GM18505 (cell line): Measurements from ENCODE around the gene REN.

Source experiments
- ATAC-seq: cut with Tn5 transposase; IDR thresholded peaks from one replicate; pipeline ENCODE4 v1.9.1; 2021; ENCODE audit not compliant: unreplicated experiment
- POLR2A ChIP-seq: IDR thresholded peaks from 4 replicates; pipeline ENCODE4 v1.6.1; 2011; ENCODE audit warnings: borderline replicate concordance; ENCODE audit not compliant: insufficient read depth, insufficient read length; ENCODE audit errors: extremely low read depth

The REN gene

DNA sequence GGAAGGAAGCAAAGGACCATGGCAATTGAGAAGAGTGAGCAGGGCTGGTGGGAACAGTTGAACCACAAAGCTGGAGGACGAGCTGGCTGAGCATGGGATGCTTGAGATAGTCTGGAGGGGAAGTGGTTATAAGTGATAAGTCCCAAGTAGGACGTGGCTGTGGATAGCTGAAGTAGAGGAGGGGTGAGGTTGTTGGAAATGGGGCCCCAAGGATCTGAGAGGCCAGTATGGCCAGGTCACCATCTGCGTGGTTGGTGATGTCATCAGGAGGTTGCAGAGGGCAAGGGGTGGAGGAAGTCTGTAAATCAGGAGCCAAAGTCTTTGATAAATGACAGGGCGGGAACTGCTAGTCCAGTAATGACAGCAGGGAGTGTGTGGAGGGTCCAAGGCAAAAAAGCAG, 11.0 kb upstream of the REN start:
- TF ChIP-seq POLR2A: no peak
- ATAC-seq: no peak

DNA sequence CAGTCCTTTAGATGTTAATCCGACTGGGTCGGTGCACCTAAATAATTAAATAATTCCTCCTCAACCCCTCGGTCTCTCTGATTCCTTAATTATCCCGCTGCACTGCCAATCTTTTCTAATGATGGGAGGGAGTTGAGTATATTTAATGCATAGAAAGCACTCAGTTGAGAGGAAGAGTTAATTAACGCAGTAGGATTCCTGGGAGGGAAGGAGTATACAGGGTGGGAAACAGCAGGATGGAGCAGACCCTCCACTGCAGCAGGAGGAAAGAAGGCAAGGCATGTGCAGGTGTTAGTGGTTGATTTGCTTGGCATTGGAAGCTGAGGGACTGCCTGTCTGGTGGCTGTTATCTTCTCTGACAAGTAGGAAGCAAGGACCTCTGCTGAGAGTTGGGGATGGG, 9.9 kb upstream of the REN start:
- ATAC-seq: no peak

GRCh38 chr1:204174958-204175357, 8.8 kb upstream of the REN start:
- no peak for TF ChIP-seq POLR2A

More for the DNA sequence above, 9.9 kb upstream of the REN start:
- no peak for TF ChIP-seq POLR2A

DNA sequence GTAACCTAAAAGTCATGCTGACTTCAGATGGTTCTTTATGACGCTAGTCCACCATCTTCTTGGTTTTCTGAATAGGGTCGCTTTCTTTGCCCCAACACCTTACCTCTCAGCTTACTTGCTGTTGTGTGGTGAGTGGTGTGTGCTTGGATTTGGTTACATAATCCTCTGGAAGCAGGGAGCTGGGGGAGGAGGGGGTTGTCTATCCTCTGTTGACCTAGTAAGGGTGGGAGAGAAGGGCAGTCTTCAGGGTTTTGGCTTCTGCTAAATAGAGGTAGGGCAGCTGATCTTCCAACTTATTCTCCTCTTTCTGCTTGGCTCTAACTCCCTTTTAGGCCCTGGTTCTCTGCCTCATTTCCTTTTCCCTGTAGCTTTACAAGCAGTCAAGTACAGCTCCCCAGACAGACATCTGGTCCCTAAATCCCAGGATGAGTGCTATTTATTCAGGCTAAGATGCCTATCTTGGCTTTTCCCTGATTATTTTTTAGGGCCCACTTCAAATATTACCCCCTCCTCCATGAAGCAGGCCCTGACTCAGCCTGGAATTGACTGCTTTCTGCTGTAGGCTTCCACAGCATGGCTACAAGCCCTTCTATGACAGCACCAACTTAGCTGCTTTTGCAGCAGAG, 6.4 kb upstream of the REN start:
- no peak for TF ChIP-seq POLR2A
- ATAC-seq: no peak

More at GRCh38 chr1:204174958-204175357, 8.8 kb upstream of the REN start:
- no peak for ATAC-seq

DNA sequence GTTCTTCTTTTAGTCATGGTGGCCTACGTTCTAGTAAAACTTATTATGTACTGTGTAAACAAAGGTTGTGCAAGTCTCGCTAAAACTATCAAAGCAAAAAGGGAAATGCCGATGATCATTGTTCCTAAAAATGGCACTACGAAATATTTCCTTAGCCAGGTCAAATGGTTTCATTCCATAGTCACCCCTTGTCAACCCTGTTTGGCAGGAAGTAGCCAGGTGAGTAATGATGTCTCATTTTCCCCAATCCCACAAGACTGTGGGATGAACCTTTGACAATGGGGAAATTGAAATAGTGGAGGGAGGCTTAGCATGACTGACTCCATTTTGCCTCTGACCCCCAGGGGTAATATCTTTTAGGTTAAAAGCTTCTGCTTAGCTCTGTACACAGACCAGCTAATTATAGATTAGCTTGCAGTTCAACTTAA, 5.6 kb upstream of the REN start:
- no peak for TF ChIP-seq POLR2A
- no peak for ATAC-seq

DNA sequence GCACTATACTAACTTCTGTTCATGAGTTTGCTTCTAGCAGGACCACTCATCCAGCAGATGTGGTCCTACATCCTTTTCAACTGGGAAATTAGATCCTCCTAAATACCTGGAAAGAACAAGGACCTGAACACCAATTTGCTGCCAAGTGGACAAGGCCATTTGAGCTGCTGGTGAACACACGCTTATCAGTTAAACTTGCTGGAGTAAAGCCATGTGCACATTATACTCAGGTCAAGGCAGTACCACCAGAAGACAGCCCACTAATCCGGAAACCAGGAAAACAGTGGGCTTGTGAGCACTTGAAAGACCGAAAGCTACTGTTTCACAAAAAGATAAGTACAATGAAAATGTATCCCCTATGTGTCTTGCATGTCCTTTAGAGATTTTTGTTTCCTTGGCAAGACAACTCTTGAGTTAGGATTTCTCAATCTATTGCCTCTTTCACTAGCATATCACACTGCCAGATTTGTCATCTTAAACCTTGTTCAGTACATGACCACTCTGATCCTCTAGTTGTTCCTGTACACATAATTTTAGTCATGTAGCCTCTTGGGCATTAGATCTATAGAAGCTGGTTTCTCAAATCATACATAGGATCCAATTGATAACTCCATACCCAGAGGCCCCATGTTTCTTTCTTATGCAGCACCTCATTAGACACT, 4.5 kb upstream of the REN start:
- TF ChIP-seq POLR2A: no peak
- ATAC-seq: no peak

- no peak for ATAC-seq
- no peak for TF ChIP-seq POLR2A
Observed at GRCh38 chr1:204169858-204170257, 3.7 kb upstream of the REN start.

GRCh38 chr1:204167730-204168129, 1.6 kb upstream of the REN start:
- TF ChIP-seq POLR2A: no peak
- ATAC-seq: no peak

DNA sequence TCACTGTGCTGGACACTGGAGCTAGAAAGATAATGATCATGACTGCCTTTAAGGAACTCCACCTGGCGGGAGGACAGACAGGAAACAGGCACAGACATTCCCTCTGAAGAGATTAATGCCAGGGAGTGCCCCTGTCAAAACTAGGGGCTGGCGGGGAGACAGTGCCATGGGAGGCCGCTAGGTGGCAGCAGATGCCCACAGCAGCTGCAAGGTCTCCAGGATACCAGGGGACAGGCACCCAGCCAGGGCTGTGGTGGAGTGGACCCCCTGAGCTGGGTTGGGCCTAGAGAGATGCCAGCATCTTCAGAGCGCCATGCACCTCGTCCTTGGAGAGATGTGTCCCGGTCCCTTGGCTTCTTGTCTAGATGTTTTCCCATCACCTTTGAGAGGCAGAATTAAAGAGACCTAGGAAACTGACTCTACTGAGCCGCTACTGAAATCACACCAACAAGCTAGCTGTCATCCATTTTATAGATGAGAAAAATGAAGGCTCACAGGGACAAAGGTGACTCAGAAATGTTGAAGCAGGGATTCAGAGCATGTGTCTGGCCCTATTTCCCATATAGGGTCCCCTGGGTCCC, 3.6 kb downstream of the REN start:
- no peak for ATAC-seq
- TF ChIP-seq POLR2A: no peak

- TF ChIP-seq POLR2A: no peak
- ATAC-seq: no peak
Observed at GRCh38 chr1:204161609-204162493, 4.3 kb downstream of the REN start.

DNA sequence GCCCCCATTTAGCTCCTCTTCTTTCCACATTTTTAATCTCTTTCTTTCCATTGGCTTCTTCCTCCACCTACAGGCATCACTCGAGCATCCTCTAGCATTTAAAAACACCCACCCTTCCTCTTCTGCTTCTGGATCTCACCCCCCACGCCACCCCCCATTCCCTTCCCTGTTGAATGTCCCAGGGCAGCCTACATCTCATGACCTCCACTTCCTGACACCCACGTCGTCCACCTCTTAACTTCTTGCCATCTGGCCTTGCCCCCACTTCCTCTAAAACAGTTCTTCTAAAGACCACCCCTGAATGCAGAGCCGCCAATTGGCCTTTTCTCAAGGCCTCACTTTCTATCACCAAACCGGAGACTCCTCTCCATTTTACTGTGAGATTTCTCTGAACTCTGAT, 8.2 kb downstream of the REN start:
- no peak for ATAC-seq
- TF ChIP-seq POLR2A: no peak

GRCh38 chr1:204155881-204156280, 10.3 kb downstream of the REN start:
- no peak for TF ChIP-seq POLR2A
- ATAC-seq: no peak

- TF ChIP-seq POLR2A: no peak
- ATAC-seq: no peak
Observed at GRCh38 chr1:204154568-204155255, 11.4 kb downstream of the REN start.
